Endothelial cell of hepatic sinusoid (primary cell): ENCODE results near the gene ZNF668.

Experiments used
- in situ Hi-C: cut with HindIII; loops from 2 replicates; pipeline ENCODE4 v1.10.0; 2017; ENCODE audit warnings: low sequenced_read_pairs

The ZNF668 gene

DNA sequence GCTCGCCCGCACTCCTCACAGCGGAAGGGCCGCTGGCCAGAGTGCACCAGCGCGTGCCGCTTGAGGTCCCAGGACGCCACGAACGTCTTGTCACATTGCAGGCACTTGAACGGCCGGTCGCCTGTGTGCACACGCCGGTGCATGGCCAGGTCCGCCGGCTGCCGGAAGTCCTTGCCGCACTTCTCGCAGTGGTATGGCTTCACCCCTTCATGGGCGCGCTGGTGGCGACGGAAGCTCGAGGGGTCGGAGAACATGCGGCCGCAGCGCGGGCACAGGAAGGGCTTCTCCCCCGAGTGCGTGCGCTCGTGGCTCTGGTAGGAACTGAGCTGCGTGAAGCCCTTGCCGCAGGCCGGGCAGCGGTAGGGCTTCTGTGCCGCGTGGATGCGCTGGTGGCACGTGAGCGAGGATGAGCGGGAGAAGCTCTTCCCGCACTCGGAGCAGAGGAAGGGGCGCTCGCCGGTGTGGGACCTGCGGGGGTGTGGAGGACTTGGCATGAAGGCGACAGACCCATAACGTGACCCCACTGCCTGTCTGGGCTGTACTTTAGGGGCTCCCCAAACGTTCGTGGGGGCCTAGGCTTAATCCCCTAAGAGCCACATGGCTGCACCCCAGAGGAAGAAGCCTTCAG is 12.1 kb downstream of the ZNF668 start:
- in situ Hi-C loops: loop anchor here (25.0 kb wide), 1 partner anchor 400 kb away; the partner anchor contains the start of genes ARMC5 and TGFB1I1

DNA sequence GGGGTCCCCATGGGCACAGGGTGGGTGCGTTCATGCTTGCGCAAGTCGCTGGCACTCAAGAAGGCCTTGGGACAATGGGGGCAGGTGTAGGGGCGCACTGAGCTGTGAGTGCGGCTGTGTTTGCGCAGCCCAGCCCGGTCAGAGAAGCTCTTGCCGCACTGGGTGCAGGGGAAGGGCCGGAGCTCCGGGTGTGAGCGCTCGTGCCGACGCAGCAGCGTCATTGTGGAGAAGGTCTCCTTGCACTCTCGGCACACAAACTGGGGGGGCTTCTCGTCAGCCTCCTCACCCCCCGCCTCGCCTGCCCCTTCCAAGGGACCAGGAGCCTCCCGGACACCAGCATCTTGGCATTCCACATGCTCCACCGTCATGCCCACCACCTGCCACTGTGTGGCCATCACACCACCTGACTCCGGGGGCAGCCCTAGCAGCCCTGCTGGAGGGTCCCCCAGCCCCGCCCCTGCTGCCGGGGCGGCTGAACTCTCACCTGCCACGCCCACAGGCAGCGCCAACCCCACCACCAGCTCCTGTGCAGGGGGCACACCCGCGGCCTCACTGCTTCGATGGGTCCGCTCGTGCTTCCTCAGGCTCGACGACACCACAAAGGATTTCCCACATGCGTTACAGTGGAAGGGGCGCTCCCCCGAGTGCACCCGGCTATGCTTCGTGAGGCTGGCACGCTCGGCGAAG is 12.8 kb downstream of the ZNF668 start:
- in situ Hi-C loops: loop anchor here (25.0 kb wide), 1 partner anchor 401 kb away; the partner anchor contains the start of genes ARMC5 and TGFB1I1

DNA sequence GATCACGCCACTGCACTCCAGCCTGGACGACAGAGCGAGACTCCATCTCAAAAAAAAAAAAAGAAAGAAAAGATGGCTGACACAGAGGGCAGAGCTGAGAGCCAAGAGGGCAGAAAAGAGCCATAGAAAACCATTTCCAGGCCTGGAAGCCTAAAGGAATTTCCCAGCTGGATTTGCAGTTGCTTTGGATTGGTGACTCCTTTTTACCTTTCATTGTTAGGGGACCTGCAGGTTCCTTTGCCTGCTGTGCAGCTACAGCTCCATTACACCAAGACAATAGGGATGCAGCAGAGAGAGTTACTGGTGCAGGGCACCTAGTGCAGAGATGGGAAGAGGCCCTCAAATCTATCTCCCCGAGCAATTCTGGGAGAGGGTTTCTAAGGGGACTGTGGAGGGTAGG is 18.4 kb downstream of the ZNF668 start:
- in situ Hi-C loops: loop anchor here (25.0 kb wide), 1 partner anchor 407 kb away; the partner anchor contains the start of genes ARMC5 and TGFB1I1

DNA sequence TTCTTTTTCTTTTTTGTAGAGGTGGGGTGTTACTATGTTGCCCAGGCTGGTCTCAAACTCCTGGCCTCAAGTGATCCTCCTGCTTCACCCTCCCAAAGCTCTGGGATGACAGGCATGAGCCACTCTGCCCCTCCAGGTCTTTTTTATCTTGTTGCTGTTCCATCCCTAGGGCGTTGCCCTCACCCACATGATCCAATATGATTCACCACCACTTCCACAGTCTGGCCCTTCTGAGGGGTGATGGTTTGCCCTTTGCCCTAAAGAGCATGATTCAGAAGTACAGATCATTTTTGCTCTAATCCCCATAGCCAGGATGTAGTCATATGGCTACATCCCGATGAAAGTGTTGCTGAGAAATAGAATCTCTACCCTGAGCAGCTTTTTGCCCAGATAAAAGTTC is 21.9 kb downstream of the ZNF668 start:
- in situ Hi-C loops: loop anchor here (25.0 kb wide), 1 partner anchor 410 kb away; the partner anchor contains the start of genes ARMC5 and TGFB1I1

DNA sequence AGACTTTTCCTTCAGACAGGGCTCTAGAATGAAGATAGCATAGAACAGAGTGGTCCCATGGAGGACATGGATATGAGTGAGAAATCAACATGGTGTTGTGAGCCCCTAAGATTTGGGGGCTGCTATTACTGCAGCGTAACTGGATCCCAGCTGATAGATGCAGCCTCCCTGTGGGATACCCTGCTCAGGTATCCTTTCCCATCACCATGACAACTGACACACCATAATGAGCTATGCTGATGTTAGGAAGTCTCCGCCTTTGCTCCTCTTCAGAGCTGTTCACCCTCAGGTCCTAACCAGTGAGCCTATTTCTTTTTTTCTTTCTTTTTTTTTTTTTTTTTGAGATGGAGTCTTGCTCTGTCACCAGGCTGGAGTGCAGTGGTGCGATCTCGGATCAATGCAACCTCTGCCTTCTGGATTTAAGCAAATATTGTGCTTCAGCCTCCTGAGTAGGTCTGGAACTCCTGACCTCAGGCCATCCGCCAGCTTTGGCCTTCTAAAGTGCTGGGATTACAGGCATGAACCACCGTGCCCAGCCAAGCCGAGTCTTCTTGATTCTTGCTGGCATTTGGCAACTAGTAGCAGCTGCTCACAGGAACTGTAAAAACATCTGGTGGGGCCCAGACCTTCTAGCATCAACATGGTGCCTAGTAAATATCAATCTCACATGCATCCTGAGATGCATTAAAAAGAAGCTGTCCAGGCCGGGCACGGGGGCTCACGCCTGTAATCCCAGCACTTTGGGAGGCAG is 23.6 kb downstream of the ZNF668 start:
- in situ Hi-C loops: loop anchor here (25.0 kb wide), 1 partner anchor 412 kb away; the partner anchor contains the start of genes ARMC5 and TGFB1I1

DNA sequence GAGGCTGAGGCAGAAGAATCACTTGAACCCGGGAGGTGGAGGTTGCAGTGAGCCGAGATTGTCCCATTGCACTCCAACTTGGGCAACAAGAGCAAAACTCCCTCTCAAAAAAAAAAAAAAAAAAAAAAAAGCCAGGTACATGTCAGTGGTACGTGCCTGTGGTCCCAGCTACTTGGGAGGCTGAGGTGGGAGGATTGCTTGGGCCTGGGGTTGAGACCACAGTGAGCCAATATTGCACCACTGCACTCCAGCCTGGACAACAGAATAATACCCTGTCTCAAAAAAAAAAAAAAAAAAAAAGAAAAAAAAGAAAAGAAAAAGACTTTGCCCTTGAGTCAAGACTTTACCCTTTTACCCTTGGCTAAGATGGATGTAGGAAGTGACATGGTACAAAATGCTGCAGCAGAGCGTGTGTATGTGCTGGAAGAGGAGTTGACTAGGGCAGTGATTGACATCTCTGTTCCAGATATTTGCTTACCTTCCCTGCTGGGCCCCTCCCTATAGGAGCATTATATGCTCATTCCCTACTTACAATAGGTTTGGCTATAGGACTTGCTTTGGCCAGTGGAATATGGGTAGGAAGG is 30.1 kb downstream of the ZNF668 start:
- in situ Hi-C loops: no loop called here

DNA sequence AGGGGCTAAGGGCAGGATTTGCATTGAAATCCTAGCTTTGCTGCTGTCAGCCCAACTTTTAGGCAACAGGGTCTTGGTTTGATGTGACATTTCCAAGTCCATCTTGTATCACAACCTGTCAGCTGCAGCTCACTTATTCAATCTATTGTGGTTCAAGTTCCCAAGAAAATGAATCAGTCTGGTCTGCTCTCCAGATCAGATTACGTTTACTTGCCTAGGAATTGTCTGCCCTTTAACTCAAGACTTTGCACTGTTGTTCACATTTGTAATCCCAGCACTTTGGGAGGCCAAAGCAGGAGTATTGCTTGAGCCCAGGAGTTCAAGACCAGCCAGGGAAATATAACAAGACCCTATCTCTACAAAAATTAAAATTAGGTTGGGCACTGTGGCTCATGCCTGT is 30.7 kb downstream of the ZNF668 start:
- in situ Hi-C loops: no loop called here

DNA sequence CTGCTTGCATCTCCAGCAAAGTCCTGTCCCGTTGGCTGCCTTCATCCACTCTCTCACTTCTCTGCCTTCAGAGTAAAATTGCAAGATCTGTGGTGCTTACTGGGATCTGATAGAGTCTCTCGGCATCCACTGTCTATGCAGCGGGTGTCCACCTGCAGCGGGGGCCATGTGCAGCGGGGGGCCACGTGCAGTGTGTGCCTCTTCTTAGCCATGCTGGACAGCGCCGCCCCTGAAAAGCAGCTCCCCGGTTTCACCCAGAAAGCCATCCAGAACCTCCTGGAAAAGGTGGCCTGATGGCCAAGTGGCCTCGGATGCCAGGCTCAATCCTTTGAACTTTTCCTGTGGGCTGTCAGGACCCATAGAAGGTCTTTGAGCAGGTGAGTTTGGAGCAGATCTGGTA is 31.2 kb downstream of the ZNF668 start:
- in situ Hi-C loops: no loop called here

DNA sequence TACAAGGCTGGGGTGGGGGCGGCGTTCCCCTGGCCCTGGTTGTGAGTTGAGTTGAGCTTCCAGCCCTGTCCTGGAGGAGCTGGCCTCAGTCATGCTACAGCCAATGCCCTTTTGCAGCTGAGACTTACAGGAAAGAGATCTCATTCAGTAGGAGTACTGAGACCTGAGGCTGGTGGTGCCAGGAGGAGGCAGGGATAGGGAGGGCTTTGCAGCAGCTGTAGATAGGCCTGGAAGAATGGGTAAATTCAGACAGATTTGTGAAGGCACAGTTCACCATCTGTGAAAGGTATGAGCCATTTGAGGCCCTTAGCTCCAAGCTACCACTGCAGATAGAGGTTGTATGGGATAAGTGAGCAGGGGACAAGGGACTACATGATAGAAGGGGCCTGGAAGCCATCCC is 35.0 kb downstream of the ZNF668 start:
- in situ Hi-C loops: no loop called here

DNA sequence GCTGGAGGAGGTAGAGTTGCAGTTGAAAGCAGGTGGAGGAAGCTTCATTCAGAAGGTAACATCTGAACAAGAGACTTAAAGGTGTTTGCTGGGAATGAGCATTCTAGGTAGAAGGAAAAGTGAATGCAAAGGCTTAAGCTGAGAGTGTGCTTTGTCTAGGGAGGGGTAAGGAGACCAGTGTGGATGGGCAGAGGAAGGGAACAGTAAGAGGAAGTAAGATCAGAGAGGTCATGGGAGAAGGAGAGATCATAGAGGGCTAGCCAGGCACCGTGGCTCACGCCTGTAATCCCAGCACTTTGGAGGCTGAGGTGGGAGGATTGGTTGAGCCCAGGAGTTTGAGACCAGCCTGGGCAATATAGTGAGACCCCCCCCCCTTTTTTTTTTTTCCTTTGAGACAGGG is 37.3 kb downstream of the ZNF668 start:
- in situ Hi-C loops: no loop called here

DNA sequence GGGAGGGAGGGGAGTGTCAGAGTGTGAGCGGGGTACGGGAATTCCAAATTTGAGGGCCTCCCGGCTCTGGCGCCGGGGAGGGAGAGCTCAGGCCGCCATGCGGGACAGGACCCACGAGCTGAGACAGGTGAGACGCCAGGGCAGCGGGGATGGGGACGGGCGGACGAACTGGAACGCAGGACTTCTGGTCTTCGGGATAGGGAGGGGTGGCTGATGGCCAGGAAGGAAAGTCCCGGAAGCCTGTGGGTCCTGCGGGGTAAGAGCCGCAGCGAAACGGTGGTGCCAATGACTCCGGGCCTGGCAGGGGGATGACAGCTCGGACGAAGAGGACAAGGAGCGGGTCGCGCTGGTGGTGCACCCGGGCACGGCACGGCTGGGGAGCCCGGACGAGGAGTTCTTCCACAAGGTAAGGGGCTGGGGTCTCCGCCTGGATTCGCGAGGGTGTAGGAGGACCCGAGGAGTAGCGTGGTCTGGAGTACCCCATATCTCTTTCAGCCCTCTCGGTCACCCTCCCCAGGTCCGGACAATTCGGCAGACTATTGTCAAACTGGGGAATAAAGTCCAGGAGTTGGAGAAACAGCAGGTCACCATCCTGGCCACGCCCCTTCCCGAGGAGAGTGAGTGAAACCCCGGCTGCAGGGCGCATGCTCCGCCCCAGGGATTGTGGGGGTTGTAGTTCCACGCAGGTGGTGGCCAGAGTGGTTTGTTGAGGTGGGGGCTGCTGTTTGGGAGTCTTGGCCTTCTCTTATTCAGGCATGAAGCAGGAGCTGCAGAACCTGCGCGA is 40.1 kb downstream of the ZNF668 start:
- in situ Hi-C loops: no loop called here

DNA sequence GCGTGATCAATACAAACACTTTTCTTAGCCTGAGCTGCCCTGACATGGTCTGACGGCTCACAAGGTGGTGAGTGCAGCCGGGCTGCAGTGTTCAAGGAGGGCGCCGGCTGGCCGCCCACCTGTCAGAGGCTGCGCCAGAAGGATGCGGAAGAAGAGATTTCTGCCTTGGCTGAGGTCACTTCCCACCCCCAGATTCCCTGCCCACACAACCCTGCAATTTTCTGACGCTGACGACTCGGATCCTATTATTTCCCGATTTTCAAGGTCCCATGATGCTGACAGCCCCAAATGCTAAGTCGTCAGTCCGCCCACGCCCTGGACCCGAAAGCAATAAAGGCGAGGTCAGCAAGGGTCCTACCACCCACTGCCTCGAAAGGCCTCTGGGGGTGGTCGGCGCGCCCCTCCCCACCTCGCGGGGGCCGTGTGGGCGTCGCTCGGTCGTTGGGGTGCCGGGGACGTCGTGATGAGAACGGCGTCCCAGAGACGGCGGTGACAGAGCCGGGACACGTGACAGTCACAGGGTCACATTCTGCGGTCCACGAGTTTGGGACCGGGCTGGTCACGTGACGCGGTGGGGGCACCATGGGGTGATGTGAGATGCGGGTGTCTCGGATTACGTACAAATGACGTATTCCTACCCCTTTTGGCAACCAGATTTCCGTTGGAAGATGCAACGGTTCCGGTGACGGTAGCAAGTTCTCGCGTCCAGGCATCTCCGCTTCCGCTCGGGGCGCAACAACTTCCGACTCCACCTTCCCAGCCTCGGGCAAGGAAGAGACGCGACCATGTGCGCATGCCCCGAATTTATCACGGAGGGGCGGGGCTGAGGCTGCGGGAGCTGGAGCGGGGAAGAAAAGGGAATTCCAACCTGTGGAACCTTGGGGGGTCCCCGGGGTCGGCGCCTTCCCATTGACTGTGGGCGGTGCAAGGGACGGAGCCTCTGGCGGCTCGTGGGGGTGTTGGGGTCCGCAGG is 41.0 kb downstream of the ZNF668 start, which contains the start of gene STX4:
TSS of gene STX4 (plus strand) at position 823 of the 973 bp plus-strand sequence. CDS start 248 bp downstream, outside the sequence.
- in situ Hi-C loops: no loop called here

DNA sequence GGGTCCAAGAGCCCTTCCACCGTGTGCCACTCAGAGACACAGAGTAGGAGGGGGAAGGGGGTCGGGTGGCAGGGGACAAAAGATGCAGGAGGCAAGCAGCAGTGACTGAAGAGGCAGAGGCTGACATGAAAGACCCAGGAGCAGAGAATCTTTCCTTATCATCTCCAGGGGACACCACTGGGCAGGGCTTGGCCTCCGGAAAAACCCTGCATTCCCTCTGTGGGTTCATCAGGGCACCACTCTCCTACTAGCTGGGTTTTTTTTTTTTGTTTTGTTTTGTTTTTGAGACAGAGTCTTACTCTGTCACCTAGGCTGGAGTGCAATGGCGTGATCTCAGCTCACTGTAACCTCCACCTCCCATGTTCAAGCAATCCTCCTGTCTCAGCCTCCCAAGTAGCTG is 42.8 kb downstream of the ZNF668 start:
- in situ Hi-C loops: no loop called here

DNA sequence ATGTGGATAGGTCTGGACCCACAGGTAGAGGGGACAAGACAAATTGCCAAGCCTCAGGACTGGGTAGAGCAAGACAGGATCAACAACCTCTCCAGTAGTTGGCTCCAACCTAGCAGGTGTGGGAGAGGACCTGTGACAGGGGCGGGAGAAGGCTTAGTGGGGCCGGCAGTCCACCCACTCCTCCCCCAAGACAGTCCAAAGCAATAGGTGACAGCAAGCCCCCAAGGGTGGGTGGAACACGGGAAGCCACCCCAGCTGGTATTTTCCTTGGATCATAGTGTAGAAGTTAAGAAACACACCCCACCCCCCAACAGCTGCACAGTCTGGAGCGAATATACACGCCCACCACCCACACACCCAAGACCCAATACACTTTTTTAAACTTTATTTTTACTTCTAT is 44.8 kb downstream of the ZNF668 start:
- in situ Hi-C loops: no loop called here

DNA sequence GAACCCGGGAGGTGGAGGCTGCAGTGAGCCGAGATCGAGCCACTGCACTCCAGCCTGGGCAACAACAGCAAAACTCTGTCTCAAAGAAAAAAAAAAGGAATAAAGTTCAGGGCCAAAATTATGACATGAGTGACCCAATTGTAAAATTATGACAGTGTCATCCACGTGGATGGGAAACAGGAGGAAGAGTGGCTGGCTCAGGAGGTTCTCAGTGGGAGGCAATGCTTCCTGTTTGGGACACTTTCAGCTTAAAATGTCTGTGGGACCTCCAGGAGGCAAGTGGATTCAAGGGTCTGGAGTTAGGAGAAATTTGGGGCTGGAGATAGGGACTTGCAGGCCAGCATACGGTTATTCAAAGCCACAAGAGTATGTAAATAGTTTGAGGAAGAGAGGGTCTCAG is 48.7 kb downstream of the ZNF668 start:
- in situ Hi-C loops: no loop called here

DNA sequence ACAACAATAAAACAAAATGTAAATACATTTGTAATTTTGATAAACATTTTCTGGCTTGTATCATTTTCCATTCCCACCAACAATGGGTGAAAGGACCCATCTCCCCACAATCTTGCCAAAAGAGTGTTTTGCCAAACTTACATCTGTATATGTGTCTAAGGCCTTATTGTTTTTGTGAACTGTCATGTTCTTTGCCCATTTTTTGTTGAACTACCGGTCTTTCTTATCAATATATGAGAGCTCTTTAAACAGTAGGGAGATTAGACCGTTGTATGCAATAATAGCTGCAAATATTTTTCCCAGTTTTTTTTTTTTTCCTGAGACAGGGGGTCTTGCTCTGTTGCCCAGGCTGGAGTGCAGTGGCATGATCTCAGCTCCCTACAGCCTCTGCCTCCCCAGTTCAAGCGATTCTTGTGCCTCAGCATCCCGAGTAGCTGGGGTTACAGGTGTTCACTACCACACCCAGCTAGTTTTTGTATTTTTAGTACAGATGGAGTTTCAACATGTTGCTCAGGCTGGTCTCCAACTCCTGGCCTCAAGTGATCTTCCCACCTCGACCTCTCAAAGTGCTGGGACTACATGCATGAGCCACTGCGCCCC is 50.3 kb downstream of the ZNF668 start:
- in situ Hi-C loops: no loop called here

DNA sequence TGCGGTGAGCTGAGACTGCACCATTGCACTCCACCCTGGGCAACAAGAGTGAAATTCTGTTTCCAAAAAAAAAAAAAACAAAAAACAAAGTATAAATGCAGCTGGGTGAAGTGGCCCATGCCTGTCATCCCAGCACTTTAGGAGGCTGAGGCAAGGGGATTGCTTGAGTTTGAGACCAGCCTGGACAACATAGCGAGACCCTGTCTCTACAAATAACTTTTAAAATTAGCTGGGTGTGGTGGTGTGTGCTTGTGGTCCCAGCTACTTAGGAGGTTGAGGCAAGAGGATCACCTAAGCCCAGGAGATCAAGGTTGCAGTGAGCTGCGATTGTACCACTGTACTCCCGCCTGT is 50.8 kb downstream of the ZNF668 start:
- in situ Hi-C loops: no loop called here

DNA sequence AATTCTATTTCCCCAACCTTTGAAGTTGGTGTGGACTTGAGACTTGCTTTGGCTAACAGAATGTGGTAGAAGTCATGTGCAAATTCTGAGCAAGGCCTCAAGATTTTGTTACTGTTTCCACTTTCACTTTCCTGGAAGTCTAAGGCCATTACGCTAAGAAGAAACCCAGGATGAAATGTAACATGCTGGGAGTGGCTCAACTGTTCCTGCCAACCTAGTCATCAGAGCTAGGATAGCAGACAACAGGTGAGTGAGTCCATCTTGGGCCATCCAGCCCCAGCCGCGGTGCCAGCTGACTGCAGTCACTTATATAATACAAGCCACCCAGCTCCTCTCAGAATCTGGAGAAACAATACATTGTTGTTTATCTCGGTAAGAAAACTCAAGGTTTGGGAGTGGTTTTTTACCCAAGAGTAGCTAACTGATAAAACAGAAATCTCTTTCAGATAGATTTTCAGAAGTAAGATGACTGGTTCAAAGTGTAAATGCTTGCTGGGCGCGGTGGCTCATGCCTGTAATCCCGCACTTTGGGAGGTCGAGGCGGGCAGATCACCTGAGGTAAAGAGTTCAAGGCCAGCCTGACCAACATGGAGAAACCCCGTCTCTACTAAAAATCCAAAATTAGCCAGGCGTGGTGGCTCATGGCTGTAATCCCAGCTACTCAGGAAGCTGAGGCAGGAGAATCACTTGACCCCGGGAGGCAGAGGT is 51.3 kb downstream of the ZNF668 start:
- in situ Hi-C loops: no loop called here
